Fibroblast of villous mesenchyme (primary cell): ENCODE results near the gene ATP6AP1. TPM values are rescaled to one million over a fixed set of nuclear protein-coding genes. Genes with fewer than 3 reads are reported as not detected.
"Not testable (repeated sequence)": the region's sequence is repeated elsewhere in the genome, so short reads cannot be mapped to it uniquely, and the experiment has no call there.

ENCODE experiments used
- DNase-seq: peaks from one replicate; pipeline ENCODE4 v3.0.0-alpha.2; 2010; ENCODE audit warnings: low read depth
- H3K4me3 ChIP-seq: 2 replicates; pipeline ENCODE4 v1.5.1; 2011; ENCODE audit warnings: low read depth, mild to moderate bottlenecking, low read length
- total RNA-seq: library from RNA; depleted of rRNA; stranded (reverse); fragments of >200 nt; gene quantifications from 2 replicates; pipeline ENCODE4 v1.2.3, GENCODE V29; 2012
- TF ChIP-seq, protein P1 (sequence below): IDR thresholded peaks from 2 replicates; pipeline ENCODE4 v1.5.1; 2012; ENCODE audit warnings: low read depth, mild to moderate bottlenecking, low read length; ENCODE audit not compliant: insufficient read depth

ATP6AP1 gene
- total RNA-seq, 1 donor, result 72.5 TPM

DNA sequence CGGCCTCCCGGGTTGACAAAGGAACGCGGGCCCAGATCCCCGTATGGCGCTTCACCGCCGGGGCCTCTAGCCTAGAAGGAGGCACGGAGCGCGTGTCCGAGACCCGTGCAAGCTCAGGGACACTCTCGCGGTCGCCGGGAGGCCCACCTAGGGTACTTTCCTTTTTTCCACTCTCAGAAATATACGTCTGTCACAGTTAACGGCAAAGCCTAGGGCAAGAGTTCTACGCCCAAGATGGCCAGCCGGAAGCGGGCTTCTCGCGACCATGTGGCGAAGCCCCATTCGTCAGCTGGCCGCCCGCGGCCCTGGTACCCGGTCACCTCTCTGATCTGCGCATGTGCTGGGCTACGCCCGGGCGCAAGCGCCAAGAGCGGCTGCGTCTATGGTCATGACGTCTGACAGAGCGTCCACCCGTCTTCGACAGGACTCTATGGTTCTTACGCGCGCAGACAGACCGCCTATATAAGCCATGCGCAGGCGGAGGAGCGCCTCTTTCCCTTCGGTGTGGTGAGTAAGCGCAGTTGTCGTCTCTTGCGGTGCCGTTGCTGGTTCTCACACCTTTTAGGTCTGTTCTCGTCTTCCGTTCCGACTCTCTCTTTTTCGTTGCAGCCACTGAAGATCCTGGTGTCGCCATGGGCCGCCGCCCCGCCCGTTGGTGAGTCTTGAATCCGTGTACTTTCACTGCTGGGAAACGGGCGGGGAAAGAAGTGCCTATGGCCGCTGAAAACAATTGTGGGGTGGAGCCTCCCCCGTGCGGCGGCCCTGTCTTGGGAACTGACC is 30.4 kb upstream of the ATP6AP1 start, which contains the start of gene RPL10:
Gene RPL10 (plus strand): TSS at position 490 of the 780 bp plus-strand sequence. CDS start 143 bp downstream, at position 633.
- DNase-seq, result peak; percentile 97
- TF ChIP-seq, protein P1, sequence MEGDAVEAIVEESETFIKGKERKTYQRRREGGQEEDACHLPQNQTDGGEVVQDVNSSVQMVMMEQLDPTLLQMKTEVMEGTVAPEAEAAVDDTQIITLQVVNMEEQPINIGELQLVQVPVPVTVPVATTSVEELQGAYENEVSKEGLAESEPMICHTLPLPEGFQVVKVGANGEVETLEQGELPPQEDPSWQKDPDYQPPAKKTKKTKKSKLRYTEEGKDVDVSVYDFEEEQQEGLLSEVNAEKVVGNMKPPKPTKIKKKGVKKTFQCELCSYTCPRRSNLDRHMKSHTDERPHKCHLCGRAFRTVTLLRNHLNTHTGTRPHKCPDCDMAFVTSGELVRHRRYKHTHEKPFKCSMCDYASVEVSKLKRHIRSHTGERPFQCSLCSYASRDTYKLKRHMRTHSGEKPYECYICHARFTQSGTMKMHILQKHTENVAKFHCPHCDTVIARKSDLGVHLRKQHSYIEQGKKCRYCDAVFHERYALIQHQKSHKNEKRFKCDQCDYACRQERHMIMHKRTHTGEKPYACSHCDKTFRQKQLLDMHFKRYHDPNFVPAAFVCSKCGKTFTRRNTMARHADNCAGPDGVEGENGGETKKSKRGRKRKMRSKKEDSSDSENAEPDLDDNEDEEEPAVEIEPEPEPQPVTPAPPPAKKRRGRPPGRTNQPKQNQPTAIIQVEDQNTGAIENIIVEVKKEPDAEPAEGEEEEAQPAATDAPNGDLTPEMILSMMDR, result no peak
- peak within 1 kb of the TSS; percentile 86 for H3K4me3 ChIP-seq

DNA sequence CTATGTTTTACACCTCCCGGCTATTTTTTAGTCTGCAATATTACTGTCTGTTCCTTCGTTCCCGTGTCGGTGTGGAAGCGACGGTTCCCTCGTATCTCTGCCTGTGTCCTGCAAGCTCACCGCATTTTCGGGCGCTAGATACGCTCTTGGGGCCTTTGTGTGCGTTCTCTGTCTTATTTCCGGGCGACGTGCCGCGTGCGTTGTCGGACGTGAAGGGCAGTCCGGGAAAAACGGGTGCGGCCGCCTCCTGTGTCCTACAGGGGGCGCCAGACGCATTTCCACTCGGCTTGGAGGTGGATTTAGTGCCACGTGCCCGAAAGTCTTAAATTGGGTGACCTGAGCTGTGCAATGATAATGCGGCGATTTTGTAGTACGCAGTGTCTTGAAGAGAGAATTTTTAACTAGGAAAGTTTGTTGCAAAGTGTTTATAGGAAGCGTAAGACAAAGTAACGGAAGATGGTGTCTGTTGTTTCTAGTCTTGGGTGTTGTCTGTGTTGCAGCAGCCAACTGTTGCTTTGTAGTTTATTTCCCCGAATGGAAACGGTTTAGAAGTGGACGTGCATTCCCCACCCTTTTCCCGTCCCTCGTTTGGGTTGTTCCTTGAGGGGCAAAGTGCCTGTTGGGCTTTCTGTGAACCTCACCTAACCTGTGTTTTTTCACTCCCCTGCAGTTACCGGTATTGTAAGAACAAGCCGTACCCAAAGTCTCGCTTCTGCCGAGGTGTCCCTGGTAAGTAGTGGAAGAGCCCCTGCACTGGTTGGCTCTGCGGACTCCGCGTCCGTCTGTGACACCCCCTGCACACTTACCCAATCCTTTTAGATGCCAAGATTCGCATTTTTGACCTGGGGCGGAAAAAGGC is 29.6 kb upstream of the ATP6AP1 start:
- TF ChIP-seq, protein P1, result peak; percentile 66
- peak; percentile 85 for DNase-seq
- H3K4me3 ChIP-seq, result peak overlapping the region; percentile 86

DNA sequence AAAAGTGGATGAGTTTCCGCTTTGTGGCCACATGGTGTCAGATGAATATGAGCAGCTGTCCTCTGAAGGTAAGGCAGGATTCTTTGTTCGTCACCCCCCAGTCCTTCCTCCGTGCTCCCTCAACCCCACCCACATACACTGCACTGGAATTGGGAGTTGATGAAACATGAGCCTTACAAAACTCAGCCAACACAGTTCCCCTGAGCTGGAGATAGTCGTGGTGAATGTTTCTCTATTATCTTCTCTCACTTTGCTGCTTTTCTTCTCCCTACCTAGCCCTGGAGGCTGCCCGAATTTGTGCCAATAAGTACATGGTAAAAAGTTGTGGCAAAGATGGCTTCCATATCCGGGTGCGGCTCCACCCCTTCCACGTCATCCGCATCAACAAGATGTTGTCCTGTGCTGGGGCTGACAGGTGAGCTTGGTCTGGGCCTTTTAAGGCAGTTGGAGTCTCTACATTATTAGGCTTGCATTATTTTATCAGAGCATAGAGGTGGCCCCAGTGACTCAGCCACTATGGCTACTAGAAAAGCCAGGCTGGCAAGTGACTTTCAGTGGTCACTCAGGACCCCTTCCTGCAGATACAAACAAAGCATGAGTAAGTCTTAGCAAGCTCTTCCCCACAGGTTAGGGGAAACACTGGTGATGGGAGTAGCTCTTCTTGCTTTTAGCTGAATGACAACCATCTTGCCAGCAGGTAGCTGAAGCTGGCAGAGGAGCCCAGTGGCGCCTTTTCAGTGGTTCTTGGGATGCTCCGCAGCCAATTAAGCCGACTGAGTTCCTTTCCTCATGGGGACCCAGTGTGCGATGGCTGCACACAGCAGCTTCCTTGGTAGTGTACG is 28.7 kb upstream of the ATP6AP1 start:
- TF ChIP-seq, protein P1, result no peak
- no peak for DNase-seq
- H3K4me3 ChIP-seq, result peak overlapping the region; percentile 86

DNA sequence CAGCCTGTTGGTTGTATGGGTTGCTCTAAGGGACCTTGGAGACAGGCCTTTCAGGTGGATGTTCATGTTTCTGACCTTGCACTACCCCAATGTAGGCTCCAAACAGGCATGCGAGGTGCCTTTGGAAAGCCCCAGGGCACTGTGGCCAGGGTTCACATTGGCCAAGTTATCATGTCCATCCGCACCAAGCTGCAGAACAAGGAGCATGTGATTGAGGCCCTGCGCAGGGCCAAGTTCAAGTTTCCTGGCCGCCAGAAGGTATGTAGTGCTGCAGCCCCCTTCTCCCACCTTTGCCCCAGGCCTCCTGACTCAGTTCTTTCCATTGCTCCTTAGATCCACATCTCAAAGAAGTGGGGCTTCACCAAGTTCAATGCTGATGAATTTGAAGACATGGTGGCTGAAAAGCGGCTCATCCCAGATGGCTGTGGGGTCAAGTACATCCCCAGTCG is 28.1 kb upstream of the ATP6AP1 start:
- not testable (repeated sequence) for DNase-seq, H3K4me3 ChIP-seq

DNA sequence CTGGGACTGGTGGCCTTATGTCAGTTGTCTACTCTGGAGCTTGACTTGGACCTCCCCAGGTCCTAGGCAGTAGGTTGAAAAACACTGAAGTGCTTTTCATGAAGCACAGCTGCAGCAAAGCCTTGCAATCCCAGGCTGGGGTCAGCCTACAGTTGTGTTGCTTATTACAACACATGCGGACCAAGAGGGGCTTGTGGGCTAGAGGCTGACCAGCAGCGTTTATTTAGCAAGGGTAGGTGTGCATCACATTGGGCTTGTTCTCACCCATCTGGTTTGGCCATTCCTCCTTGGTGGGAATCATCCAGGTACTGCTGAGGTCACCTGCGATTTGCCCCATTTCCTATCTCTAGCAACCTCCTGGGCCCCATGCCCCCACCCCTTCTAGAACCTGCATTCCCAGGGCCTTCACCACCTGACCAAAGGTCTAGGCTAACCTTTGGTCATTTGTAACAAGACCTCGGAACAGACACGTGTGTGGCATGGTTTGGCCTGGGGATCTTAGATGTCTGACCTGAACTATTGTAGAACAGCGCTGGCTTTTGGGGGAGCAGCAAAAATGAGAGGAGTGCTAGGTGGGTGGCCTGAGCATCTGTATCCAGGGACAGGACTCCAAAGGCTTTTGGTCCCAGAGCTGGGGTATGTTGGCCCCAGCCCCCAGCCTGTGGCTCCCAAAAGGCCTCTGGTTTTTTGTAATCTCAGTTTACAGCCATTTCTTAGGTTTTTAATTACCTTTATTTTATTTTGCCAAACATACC is 27.3 kb upstream of the ATP6AP1 start:
- TF ChIP-seq, protein P1, result no peak
- DNase-seq, result no peak
- H3K4me3 ChIP-seq, result no peak overlapping the region

DNA sequence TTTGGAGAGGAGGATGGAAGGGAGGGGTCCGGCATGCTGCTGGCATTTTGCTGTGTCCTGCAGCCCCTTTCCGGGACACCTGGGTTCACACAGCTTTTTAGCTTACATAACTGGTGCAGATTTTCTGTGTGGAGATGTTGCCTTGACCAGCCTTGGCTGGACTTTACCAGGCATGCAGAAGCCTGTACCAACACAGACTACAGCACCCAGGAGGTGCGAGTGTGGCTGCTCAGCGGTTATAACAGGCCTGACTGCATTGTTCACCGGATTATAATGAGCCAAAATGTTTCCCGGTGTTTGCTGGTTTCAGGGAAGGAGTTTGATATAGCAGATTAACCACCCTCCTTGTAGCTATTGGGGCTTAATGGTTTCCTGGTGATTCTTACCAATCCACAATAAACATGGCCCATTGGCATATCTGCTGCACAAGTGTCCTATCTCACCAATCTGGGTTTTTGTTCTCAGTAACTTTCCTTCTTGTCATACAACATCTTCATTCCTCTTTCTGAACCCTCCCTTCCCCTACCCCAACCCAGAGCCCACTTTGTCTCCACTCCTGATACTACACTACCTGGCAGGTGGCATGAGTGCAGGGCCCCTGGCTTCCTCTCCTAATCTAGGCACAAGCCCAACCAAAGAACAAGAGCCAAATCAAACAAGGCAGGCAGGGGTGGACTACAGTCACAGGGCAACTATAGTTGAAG is 26.4 kb upstream of the ATP6AP1 start:
- no peak overlapping the region for H3K4me3 ChIP-seq
- DNase-seq, result no peak
- TF ChIP-seq, protein P1, result no peak
